Esophagus muscularis mucosa (tissue), 4 donors: Measurements from ENCODE around the gene CPAMD8.

Source experiments
- CTCF ChIP-seq, 3 experiments: fragments of 200-600 bp in 2 of 3; fragments of 450-650 bp in 1 of 3; sonication (generic) in 2 of 3; IDR thresholded peaks; one replicate each; pipeline ENCODE4 v1.5.1; 2017 to 2019; ENCODE audit warnings: antibody characterized with exemption in 3 of 3, mild to moderate bottlenecking in 2 of 3, moderate library complexity in 1 of 3
- EP300 ChIP-seq: sonication (generic); formaldehyde crosslinking; IDR thresholded peaks from one replicate; pipeline ENCODE4 v1.6.1; 2017; ENCODE audit warnings: antibody characterized with exemption
- POLR2AphosphoS5 ChIP-seq, 2 donors: sonication (generic); formaldehyde crosslinking; IDR thresholded peaks; one replicate each; pipeline ENCODE4 v1.6.1; 2017; ENCODE audit warnings: antibody characterized with exemption in 2 of 2

GRCh38 chr19:16976446-16976845 is 50.2 kb downstream of the CPAMD8 start:
- TF ChIP-seq CTCF (IDR thresholded peaks at IDR 0.05) (no peak), POLR2AphosphoS5 (IDR thresholded peaks at IDR 0.05) (no peak), EP300 (no peak)
